ENCODE measurements around the gene GABRR2. TPM values are rescaled to one million over a fixed set of nuclear protein-coding genes. Genes with fewer than 3 reads are reported as not detected.
"Not testable (repeated sequence)": the region's sequence is repeated elsewhere in the genome, so short reads cannot be mapped to it uniquely, and the experiment has no call there.

Gene GABRR2
- total RNA-seq, 2 donors from 2014 or later, result 0.14 to 0.40 TPM

GRCh38 chr6:89311530-89311852 is 3.6 kb downstream of the GABRR2 start:
- DNase-seq (ENCODE audit: low spot score), result no peak
- Histone ChIP-seq H3K9me3 (no peaks in the 10 kb centered on the region), H3K27ac (peak overlapping the region in 1 of 2 donors; percentile 73), H3K4me3 (no peak overlapping the region), H3K36me3 (no peaks in the 10 kb centered on the region), H3K27me3 (replicated peaks; ENCODE audit: insufficient read depth) (no peaks in the 10 kb centered on the region), H3K4me1 (replicated peaks) (peaks cover 3% of the 10 kb centered on the region)
- intact Hi-C loops (cut with DNase I), result loop anchor here (5.0 kb wide), 1 partner anchor 56 kb away; no protein-coding TSS in a partner anchor
- whole genome bisulfite sequencing, result 25% methylated on average over 5 of the region's 5 CpGs
- no peak for TF ChIP-seq POLR2A (IDR thresholded peaks at IDR 0.05)
- TF ChIP-seq CTCF (IDR thresholded peaks at IDR 0.05), result no peak
- TF ChIP-seq POLR2AphosphoS5 (IDR thresholded peaks at IDR 0.05), result no peak

GRCh38 chr6:89310929-89311328 is 4.2 kb downstream of the GABRR2 start:
- Histone ChIP-seq H3K4me3 (no peak overlapping the region), H3K36me3 (no peaks in the 10 kb centered on the region), H3K9me3 (no peaks in the 10 kb centered on the region), H3K27me3 (replicated peaks; ENCODE audit: insufficient read depth) (no peaks in the 10 kb centered on the region), H3K4me1 (replicated peaks) (peaks cover 3% of the 10 kb centered on the region), H3K27ac (no peak overlapping the region)
- no peak for DNase-seq (ENCODE audit: low spot score)
- intact Hi-C loops (cut with DNase I), result loop anchor here (5.0 kb wide), 1 partner anchor 56 kb away; no protein-coding TSS in a partner anchor
- no peak for TF ChIP-seq POLR2A (IDR thresholded peaks at IDR 0.05)
- no peak for TF ChIP-seq CTCF (IDR thresholded peaks at IDR 0.05)
- no peak for TF ChIP-seq POLR2AphosphoS5 (IDR thresholded peaks at IDR 0.05)
- WGBS, result 67% methylated on average over 11 of the region's 11 CpGs

- H3K4me1 ChIP-seq (replicated peaks), result peaks cover 3% of the 10 kb centered on the region
- WGBS, result 82% methylated on average over 9 of the region's 9 CpGs
- no peak for DNase-seq (ENCODE audit: low spot score)
- H3K9me3 ChIP-seq, result no peaks in the 10 kb centered on the region
- intact Hi-C loops (cut with DNase I), result no loop called here
- no peaks in the 10 kb centered on the region for H3K36me3 ChIP-seq
- H3K27ac ChIP-seq, result no peak overlapping the region
- TF ChIP-seq POLR2AphosphoS5 (IDR thresholded peaks at IDR 0.05), result no peak
- no peak for TF ChIP-seq POLR2A (IDR thresholded peaks at IDR 0.05)
- no peak for TF ChIP-seq CTCF (IDR thresholded peaks at IDR 0.05)
- H3K27me3 ChIP-seq (replicated peaks; ENCODE audit: insufficient read depth), result no peaks in the 10 kb centered on the region
- no peak overlapping the region for H3K4me3 ChIP-seq
Observed at GRCh38 chr6:89308525-89309395, 6.3 kb downstream of the GABRR2 start.

- H3K27ac ChIP-seq; H3K4me3 ChIP-seq; H3K27me3 ChIP-seq (replicated peaks; ENCODE audit: insufficient read depth); H3K36me3 ChIP-seq; intact Hi-C loops (cut with DNase I); DNase-seq (ENCODE audit: low spot score); H3K4me1 ChIP-seq (replicated peaks); H3K9me3 ChIP-seq: not testable (repeated sequence)
- 82% methylated on average over 3 of the region's 3 CpGs for WGBS
Observed at GRCh38 chr6:89304517-89304916, 10.6 kb downstream of the GABRR2 start.

GRCh38 chr6:89302936-89303335 is 12.2 kb downstream of the GABRR2 start:
- no peak for TF ChIP-seq CTCF (IDR thresholded peaks at IDR 0.05)
- no peak for TF ChIP-seq POLR2AphosphoS5 (IDR thresholded peaks at IDR 0.05)
- no peak for TF ChIP-seq POLR2A (IDR thresholded peaks at IDR 0.05)

More at GRCh38 chr6:89302936-89303335, 12.2 kb downstream of the GABRR2 start:
- Histone ChIP-seq H3K27ac (no peak overlapping the region), H3K4me3 (no peak overlapping the region), H3K9me3 (no peaks in the 10 kb centered on the region), H3K27me3 (replicated peaks; ENCODE audit: insufficient read depth) (no peaks in the 10 kb centered on the region), H3K4me1 (replicated peaks) (no peaks in the 10 kb centered on the region), H3K36me3 (no peaks in the 10 kb centered on the region)
- intact Hi-C loops (cut with DNase I), result no loop called here
- no peak for DNase-seq (ENCODE audit: low spot score)
- 91% methylated on average over 10 of the region's 10 CpGs for WGBS

All from prostate gland (tissue), 2 donors.